H9 (cell line): ENCODE measurements around the gene DUS2. TPM values are rescaled to one million over a fixed set of nuclear protein-coding genes. Genes with fewer than 3 reads are reported as not detected.

Experiments used
- DNase-seq: peaks from one replicate; pipeline ENCODE4 v3.0.0-alpha.2; 2017
- H2AFZ ChIP-seq: one replicate; pipeline ENCODE4 v1.6.1; 2013; ENCODE audit warnings: mild to moderate bottlenecking, low read length, control low read depth, moderate library complexity
- H2AK5ac ChIP-seq: 2 replicates; pipeline ENCODE4 v1.6.1; 2013; ENCODE audit warnings: low read length, control low read depth, mixed read lengths; ENCODE audit not compliant: insufficient read length
- H2BK120ac ChIP-seq: one replicate; pipeline ENCODE4 v1.6.1; 2013; ENCODE audit warnings: low read depth, mild to moderate bottlenecking, low read length, control low read depth, inconsistent platforms; ENCODE audit not compliant: poor library complexity, severe bottlenecking
- H2BK12ac ChIP-seq: 2 replicates; pipeline ENCODE4 v1.6.1; 2013; ENCODE audit warnings: low read length, control low read depth, mixed read lengths, low read depth; ENCODE audit not compliant: insufficient read length
- H2BK15ac ChIP-seq: 2 replicates; pipeline ENCODE4 v1.6.1; 2013; ENCODE audit warnings: low read depth, low read length, control low read depth
- H2BK20ac ChIP-seq: one replicate; pipeline ENCODE4 v1.6.1; 2013; ENCODE audit warnings: low read depth, mild to moderate bottlenecking, low read length, control low read depth, inconsistent platforms; ENCODE audit not compliant: poor library complexity, severe bottlenecking
- H2BK5ac ChIP-seq: 2 replicates; pipeline ENCODE4 v1.6.1; 2013; ENCODE audit warnings: low read length, control low read depth, mixed read lengths; ENCODE audit not compliant: insufficient read length
- H3K14ac ChIP-seq: 2 replicates; pipeline ENCODE4 v1.6.1; 2013; ENCODE audit warnings: low read length, control low read depth; ENCODE audit not compliant: insufficient read depth
- H3K18ac ChIP-seq: 2 replicates; pipeline ENCODE4 v1.6.1; 2013; ENCODE audit warnings: low read depth, mild to moderate bottlenecking, mixed read lengths, low read length, control low read depth; ENCODE audit not compliant: insufficient read length
- H3K23ac ChIP-seq: 2 replicates; pipeline ENCODE4 v1.6.1; 2013; ENCODE audit warnings: low read length, control low read depth, mixed read lengths, low read depth; ENCODE audit not compliant: insufficient read length
- H3K23me2 ChIP-seq: 2 replicates; pipeline ENCODE4 v1.6.1; 2013; ENCODE audit warnings: low read depth, mild to moderate bottlenecking, mixed read lengths, low read length, control low read depth; ENCODE audit not compliant: insufficient read length, poor library complexity, severe bottlenecking
- H3K27ac ChIP-seq: 2 replicates; pipeline ENCODE4 v1.5.1; 2013; ENCODE audit warnings: low read length, control low read depth, mixed read lengths, low read depth; ENCODE audit not compliant: insufficient read length
- H3K27me3 ChIP-seq: 2 replicates; pipeline ENCODE4 v1.6.1; 2013; ENCODE audit warnings: low read length, control low read depth, inconsistent platforms; ENCODE audit not compliant: insufficient read depth
- H3K4ac ChIP-seq: 2 replicates; pipeline ENCODE4 v1.6.1; 2013; ENCODE audit warnings: low read depth, mild to moderate bottlenecking, control low read depth, inconsistent platforms, low read length, moderate library complexity
- H3K4me1 ChIP-seq: 2 replicates; pipeline ENCODE4 v1.6.1; 2013; ENCODE audit warnings: low read length, control low read depth, inconsistent platforms; ENCODE audit not compliant: insufficient read depth
- H3K4me2 ChIP-seq: 2 replicates; pipeline ENCODE4 v1.6.1; 2013; ENCODE audit warnings: low read length, control low read depth, mixed read lengths; ENCODE audit not compliant: insufficient read length, insufficient read depth
- H3K56ac ChIP-seq: 2 replicates; pipeline ENCODE4 v1.6.1; 2013; ENCODE audit warnings: low read depth, mild to moderate bottlenecking, mixed read lengths, low read length, control low read depth; ENCODE audit not compliant: insufficient read length
- H3K79me1 ChIP-seq: 2 replicates; pipeline ENCODE4 v1.6.1; 2013; ENCODE audit warnings: low read depth, mild to moderate bottlenecking, moderate library complexity, low read length, control low read depth, inconsistent platforms; ENCODE audit not compliant: insufficient read depth, poor library complexity, severe bottlenecking
- H3K79me2 ChIP-seq: 2 replicates; pipeline ENCODE4 v1.6.1; 2013; ENCODE audit warnings: low read length, control low read depth, inconsistent platforms; ENCODE audit not compliant: insufficient read depth
- H3K9ac ChIP-seq: 2 replicates; pipeline ENCODE4 v1.6.1; 2013; ENCODE audit warnings: low read length, control low read depth, mixed read lengths; ENCODE audit not compliant: insufficient read length; ENCODE audit errors: extremely low read depth
- H3K9me3 ChIP-seq: one replicate; pipeline ENCODE4 v1.6.1; 2013; ENCODE audit warnings: low read depth, low read length, inconsistent platforms; ENCODE audit not compliant: control insufficient read depth
- H3T11ph ChIP-seq: one replicate; pipeline ENCODE4 v1.6.1; 2013; ENCODE audit warnings: mild to moderate bottlenecking, low read length, control low read depth, inconsistent platforms
- H4K20me1 ChIP-seq: one replicate; pipeline ENCODE4 v1.6.1; 2013; ENCODE audit not compliant: control insufficient read depth, insufficient read length, insufficient read depth
- H4K5ac ChIP-seq: 2 replicates; pipeline ENCODE4 v1.6.1; 2013; ENCODE audit warnings: low read depth, mild to moderate bottlenecking, mixed read lengths, low read length, control low read depth; ENCODE audit not compliant: insufficient read length
- H4K8ac ChIP-seq: replicated peaks from 2 replicates; pipeline ENCODE4 v1.6.1; 2013; ENCODE audit warnings: low read length, control low read depth, mixed read lengths, low read depth; ENCODE audit not compliant: insufficient read length
- H4K91ac ChIP-seq: 2 replicates; pipeline ENCODE4 v1.6.1; 2013; ENCODE audit warnings: low read depth, mild to moderate bottlenecking, moderate library complexity, mixed read lengths, low read length, control low read depth; ENCODE audit not compliant: insufficient read length
- H3K27ac Mint-ChIP-seq, 3 experiments: 2 replicates in 2 of 3; 3 replicates in 1 of 3; pipeline ENCODE4 v1.8.0; 2020 to 2021; ENCODE audit warnings: mixed read lengths in 3 of 3, mild to moderate bottlenecking in 1 of 3, moderate library complexity in 1 of 3
- H3K27me3 Mint-ChIP-seq: 2 replicates; pipeline ENCODE4 v1.8.0; 2021; ENCODE audit warnings: low read depth, mild to moderate bottlenecking, moderate library complexity, mixed read lengths
- H3K36me3 Mint-ChIP-seq, 3 experiments: 2 replicates in 2 of 3; 3 replicates in 1 of 3; pipeline ENCODE4 v1.8.0; 2020 to 2021; ENCODE audit warnings: low read depth in 3 of 3, mixed read lengths in 3 of 3; ENCODE audit not compliant: insufficient read depth in 1 of 3
- H3K4me1 Mint-ChIP-seq, 2 experiments: 2 replicates each; pipeline ENCODE4 v1.8.0; 2020; ENCODE audit warnings: mixed read lengths in 2 of 2
- H3K4me3 Mint-ChIP-seq, 2 experiments: 2 replicates in 1 of 2; 3 replicates in 1 of 2; pipeline ENCODE4 v1.8.0; 2020 to 2021; ENCODE audit warnings: mild to moderate bottlenecking in 2 of 2, mixed read lengths in 2 of 2, moderate library complexity in 1 of 2
- H3K9me3 Mint-ChIP-seq, 2 experiments: 2 replicates in 1 of 2; 3 replicates in 1 of 2; pipeline ENCODE4 v1.8.0; 2020; ENCODE audit warnings: mild to moderate bottlenecking in 2 of 2, mixed read lengths in 2 of 2, moderate library complexity in 1 of 2
- CTCF ChIP-seq: fragments of 200-600 bp; sonication (generic); conservative IDR thresholded peaks from 3 replicates; pipeline ENCODE4 v1.8.0; 2021; ENCODE audit warnings: antibody characterized with exemption, mild to moderate bottlenecking
- WGBS: extraction: QIAGEN DNeasy Blood & Tissue Kit; methylation state at CpG from one replicate; pipeline ENCODE4 v1.1.7; 2013; ENCODE audit warnings: missing lambda C conversion rate, low lambda C conversion rate, mixed read lengths; ENCODE audit not compliant: insufficient read length; ENCODE audit errors: extremely low coverage; 5-methylcytosine and 5-hydroxymethylcytosine counted together
- total RNA-seq: library from RNA; stranded (reverse); gene quantifications from 2 replicates; pipeline ENCODE4 v1.2.1, GENCODE V29; 2021

The DUS2 gene
- total RNA-seq, 1 experiment from 2014 or later, result 28.5 TPM

- H3K4me1 ChIP-seq, result no peaks in the 10 kb centered on the region; the same call in 1 of the 2 replicates
- no peaks in the 10 kb centered on the region for H3K9me3 Mint-ChIP-seq
- H3K27me3 Mint-ChIP-seq, result peaks cover 26% of the 10 kb centered on the region
- H3K23me2 ChIP-seq, result no peaks in the 10 kb centered on the region
- no peak overlapping the region for H2BK5ac ChIP-seq
- no peak overlapping the region for H2AK5ac ChIP-seq
- H2BK12ac ChIP-seq, result no peak overlapping the region
- no peaks in the 10 kb centered on the region for H4K20me1 ChIP-seq
- H3T11ph ChIP-seq, result no peak overlapping the region
- no peak overlapping the region for H4K91ac ChIP-seq
- no peak overlapping the region for H2BK15ac ChIP-seq
- no peak overlapping the region for H3K9ac ChIP-seq
- no peak overlapping the region for H3K23ac ChIP-seq
- H3K18ac ChIP-seq, result no peak overlapping the region
- H3K79me1 ChIP-seq, result no peaks in the 10 kb centered on the region
- no peak overlapping the region for H2BK120ac ChIP-seq
- H2BK20ac ChIP-seq, result no peak overlapping the region
- no peaks in the 10 kb centered on the region for H3K9me3 ChIP-seq
- WGBS, result no CpG with 5 or more reads among the region's 3 CpGs
- no peak overlapping the region for H3K14ac ChIP-seq
- H3K4ac ChIP-seq, result no peak overlapping the region
- H4K5ac ChIP-seq, result no peak overlapping the region
- no peaks in the 10 kb centered on the region; a peak in 1 of 7 replicates for H3K36me3 Mint-ChIP-seq
- H3K27me3 ChIP-seq, result no peaks in the 10 kb centered on the region
- no peak overlapping the region for H4K8ac ChIP-seq
- H3K27ac Mint-ChIP-seq, result no peak overlapping the region; a peak in 2 of 7 replicates
- H3K4me3 Mint-ChIP-seq, result no peak overlapping the region
- no peak for TF ChIP-seq CTCF
- no peaks in the 10 kb centered on the region for H3K79me2 ChIP-seq
- H2AFZ ChIP-seq, result no peak overlapping the region
- no peak overlapping the region for H3K56ac ChIP-seq
- peaks cover under 1 to 1% of the 10 kb centered on the region in 2 experiments; a peak in 2 of 4 replicates for H3K4me1 Mint-ChIP-seq
- DNase-seq, result no peak
- H3K4me2 ChIP-seq, result no peak overlapping the region
- no peak overlapping the region for H3K27ac ChIP-seq
These were observed 34.4 kb upstream of the DUS2 start for GRCh38 chr16:67988675-67989074.
